ENCODE results near the gene SERPINB10.

DNA sequence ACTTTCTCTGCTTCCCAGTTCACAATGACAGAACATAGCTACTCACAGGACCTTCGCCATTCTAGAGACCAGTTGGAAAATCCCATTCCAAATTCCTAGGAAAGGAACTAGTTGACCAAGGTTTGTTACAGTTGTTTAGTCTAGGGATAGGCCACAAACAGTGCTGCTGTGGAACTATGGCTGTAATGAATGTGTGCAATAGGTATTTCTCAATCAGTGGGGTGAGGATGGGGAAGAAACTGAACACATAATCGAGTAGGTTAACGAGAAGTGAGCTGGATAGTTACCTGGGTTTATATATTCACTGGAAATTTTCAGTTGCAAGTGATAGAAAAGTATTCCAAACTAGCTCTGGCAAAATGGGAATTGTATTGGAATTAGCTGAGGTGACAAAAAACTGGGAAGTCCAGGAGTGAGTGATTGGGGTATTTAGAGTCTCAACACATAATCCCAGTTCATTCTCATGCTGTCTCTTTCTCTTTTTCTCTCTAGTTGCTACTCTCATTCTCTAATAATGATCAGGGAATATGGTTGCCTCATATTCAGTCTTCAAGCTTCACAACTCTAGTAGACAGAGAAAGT lies 23.1 kb downstream of the SERPINB10 start:
- TF ChIP-seq, protein P1, sequence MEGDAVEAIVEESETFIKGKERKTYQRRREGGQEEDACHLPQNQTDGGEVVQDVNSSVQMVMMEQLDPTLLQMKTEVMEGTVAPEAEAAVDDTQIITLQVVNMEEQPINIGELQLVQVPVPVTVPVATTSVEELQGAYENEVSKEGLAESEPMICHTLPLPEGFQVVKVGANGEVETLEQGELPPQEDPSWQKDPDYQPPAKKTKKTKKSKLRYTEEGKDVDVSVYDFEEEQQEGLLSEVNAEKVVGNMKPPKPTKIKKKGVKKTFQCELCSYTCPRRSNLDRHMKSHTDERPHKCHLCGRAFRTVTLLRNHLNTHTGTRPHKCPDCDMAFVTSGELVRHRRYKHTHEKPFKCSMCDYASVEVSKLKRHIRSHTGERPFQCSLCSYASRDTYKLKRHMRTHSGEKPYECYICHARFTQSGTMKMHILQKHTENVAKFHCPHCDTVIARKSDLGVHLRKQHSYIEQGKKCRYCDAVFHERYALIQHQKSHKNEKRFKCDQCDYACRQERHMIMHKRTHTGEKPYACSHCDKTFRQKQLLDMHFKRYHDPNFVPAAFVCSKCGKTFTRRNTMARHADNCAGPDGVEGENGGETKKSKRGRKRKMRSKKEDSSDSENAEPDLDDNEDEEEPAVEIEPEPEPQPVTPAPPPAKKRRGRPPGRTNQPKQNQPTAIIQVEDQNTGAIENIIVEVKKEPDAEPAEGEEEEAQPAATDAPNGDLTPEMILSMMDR (IDR thresholded peaks at IDR 0.05) = no peak
- no peak for TF ChIP-seq ZFX (IDR thresholded peaks at IDR 0.05; ENCODE audit: borderline replicate concordance)

Measured in 22Rv1 (cell line).